Hepatocyte (in vitro differentiated cells): ENCODE data around the gene TNFSF8. TPM values are rescaled to one million over a fixed set of nuclear protein-coding genes. Genes with fewer than 3 reads are reported as not detected.

ENCODE experiments used
- DNase-seq: peaks from one replicate; pipeline ENCODE4 v3.0.0-alpha.2; 2016; ENCODE audit warnings: low spot score
- H2AFZ ChIP-seq: fragments of 200-600 bp; sonication (generic); 2 replicates; pipeline ENCODE4 v1.6.0; 2016; ENCODE audit warnings: antibody characterized with exemption, mild to moderate bottlenecking
- H3K27ac ChIP-seq: fragments of 200-600 bp; sonication (generic); 2 replicates; pipeline ENCODE4 v1.5.1; 2016; ENCODE audit warnings: mild to moderate bottlenecking
- H3K27me3 ChIP-seq: fragments of 200-600 bp; sonication (generic); 2 replicates; pipeline ENCODE4 v1.6.1; 2016
- H3K36me3 ChIP-seq: fragments of 200-600 bp; sonication (generic); replicated peaks from 2 replicates; pipeline ENCODE4 v1.5.1; 2016; ENCODE audit warnings: low read depth; ENCODE audit not compliant: insufficient read depth
- H3K4me1 ChIP-seq: fragments of 200-600 bp; sonication (generic); 2 replicates; pipeline ENCODE4 v1.5.1; 2016; ENCODE audit warnings: mild to moderate bottlenecking, moderate library complexity; ENCODE audit not compliant: insufficient read depth
- H3K4me2 ChIP-seq: fragments of 200-600 bp; sonication (generic); 2 replicates; pipeline ENCODE4 v1.6.0; 2016
- H3K4me3 ChIP-seq: fragments of 200-600 bp; sonication (generic); 2 replicates; pipeline ENCODE4 v1.5.1; 2016; ENCODE audit warnings: mild to moderate bottlenecking
- H3K79me2 ChIP-seq: fragments of 200-600 bp; sonication (generic); 2 replicates; pipeline ENCODE4 v1.6.0; 2017; ENCODE audit warnings: mild to moderate bottlenecking
- H3K9me2 ChIP-seq: fragments of 200-600 bp; sonication (generic); replicated peaks from 2 replicates; pipeline ENCODE4 v1.6.0; 2017; ENCODE audit warnings: mild to moderate bottlenecking; ENCODE audit not compliant: insufficient read depth
- H3K9me3 ChIP-seq: fragments of 200-600 bp; sonication (generic); 2 replicates; pipeline ENCODE4 v1.5.1; 2016; ENCODE audit warnings: low read depth, mild to moderate bottlenecking
- H4K20me1 ChIP-seq: fragments of 200-600 bp; sonication (generic); 2 replicates; pipeline ENCODE4 v1.6.0; 2016; ENCODE audit warnings: mild to moderate bottlenecking; ENCODE audit not compliant: insufficient read depth, poor library complexity, severe bottlenecking
- EZH2 ChIP-seq: fragments of 200-600 bp; sonication (generic); IDR thresholded peaks from 2 replicates; pipeline ENCODE4 v1.6.1; 2016; ENCODE audit warnings: antibody characterized with exemption, mild to moderate bottlenecking, borderline replicate concordance
- EZH2phosphoT487 ChIP-seq: fragments of 200-600 bp; sonication (generic); IDR thresholded peaks from one replicate; pipeline ENCODE4 v1.6.1; 2018; ENCODE audit warnings: antibody characterized with exemption, mild to moderate bottlenecking, low read depth, moderate library complexity; ENCODE audit not compliant: unreplicated experiment, severe bottlenecking
- WGBS: methylation state at CpG from one replicate; pipeline ENCODE4 v1.1.6; 2016; ENCODE audit warnings: low lambda C conversion rate; ENCODE audit errors: missing lambda C conversion rate; 5-methylcytosine and 5-hydroxymethylcytosine counted together
- polyA plus RNA-seq: library from polyadenylated mRNA; unstranded; fragments of >200 nt; fragmentation: Nextera tagmentation; extraction: Ambion mirVana; gene quantifications from 2 replicates; pipeline ENCODE4 v1.2.1, GENCODE V29; 2016
- total RNA-seq: library from RNA; depleted of rRNA; stranded (reverse); fragments of >200 nt; gene quantifications from 2 replicates; pipeline ENCODE4 v1.2.3, GENCODE V29; 2014
- TF ChIP-seq, protein P1 (sequence below): fragments of 200-600 bp; sonication (generic); IDR thresholded peaks from 2 replicates; pipeline ENCODE4 v1.5.1; 2016; ENCODE audit warnings: antibody characterized with exemption, mild to moderate bottlenecking; ENCODE audit not compliant: poor library complexity

Gene TNFSF8
- total and polyA plus RNA-seq, 2 experiments from 2014 or later, result not detected

DNA sequence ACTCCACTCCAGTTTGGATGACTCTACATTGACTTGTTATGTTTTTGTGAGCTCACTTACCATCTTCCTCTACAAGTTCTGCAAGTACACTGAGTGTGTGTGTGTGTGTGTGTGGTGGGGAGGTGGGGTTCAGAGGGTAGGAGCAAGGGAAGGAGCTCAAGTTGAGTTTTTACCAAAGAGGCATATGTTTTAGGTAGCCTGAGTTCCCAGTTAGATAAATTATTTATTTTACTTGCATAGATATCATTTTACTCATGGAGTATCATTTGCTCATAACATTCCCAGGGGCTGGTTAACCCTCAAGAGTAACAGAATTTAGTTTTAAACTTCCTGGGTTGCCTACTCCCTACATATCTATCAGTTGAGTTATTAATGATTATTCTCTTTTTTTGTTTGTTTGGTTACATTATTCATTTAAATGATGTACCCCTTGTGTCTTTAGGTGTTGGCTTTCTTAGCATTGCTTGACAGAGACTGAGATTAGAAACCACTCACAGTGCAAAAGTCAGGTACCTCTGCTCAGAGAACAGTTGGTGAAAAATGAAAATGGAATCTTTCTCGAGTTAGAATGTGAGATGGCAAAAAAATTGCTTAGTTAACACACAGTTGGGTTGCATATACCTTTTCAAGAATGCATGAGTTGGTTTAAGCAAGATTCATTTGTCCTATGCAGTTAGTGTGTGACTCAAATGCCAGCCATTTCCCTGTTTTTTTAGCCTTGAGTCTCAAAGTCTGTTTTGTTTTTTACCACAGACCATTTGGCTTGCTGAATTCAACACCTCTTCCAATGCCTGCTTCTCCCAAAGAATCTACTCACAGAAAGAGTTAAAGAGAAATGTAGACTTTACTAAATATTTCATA lies 29.2 kb downstream of the TNFSF8 start:
- no peaks in the 10 kb centered on the region for H3K4me1 ChIP-seq
- H3K27ac ChIP-seq, result no peak overlapping the region
- no peaks in the 10 kb centered on the region for H3K36me3 ChIP-seq
- no peaks in the 10 kb centered on the region for H3K27me3 ChIP-seq
- H4K20me1 ChIP-seq, result no peaks in the 10 kb centered on the region
- WGBS, result 88% methylated on average over 1 of the region's 1 CpG
- no peaks in the 10 kb centered on the region for H3K9me3 ChIP-seq
- TF ChIP-seq, protein P1, sequence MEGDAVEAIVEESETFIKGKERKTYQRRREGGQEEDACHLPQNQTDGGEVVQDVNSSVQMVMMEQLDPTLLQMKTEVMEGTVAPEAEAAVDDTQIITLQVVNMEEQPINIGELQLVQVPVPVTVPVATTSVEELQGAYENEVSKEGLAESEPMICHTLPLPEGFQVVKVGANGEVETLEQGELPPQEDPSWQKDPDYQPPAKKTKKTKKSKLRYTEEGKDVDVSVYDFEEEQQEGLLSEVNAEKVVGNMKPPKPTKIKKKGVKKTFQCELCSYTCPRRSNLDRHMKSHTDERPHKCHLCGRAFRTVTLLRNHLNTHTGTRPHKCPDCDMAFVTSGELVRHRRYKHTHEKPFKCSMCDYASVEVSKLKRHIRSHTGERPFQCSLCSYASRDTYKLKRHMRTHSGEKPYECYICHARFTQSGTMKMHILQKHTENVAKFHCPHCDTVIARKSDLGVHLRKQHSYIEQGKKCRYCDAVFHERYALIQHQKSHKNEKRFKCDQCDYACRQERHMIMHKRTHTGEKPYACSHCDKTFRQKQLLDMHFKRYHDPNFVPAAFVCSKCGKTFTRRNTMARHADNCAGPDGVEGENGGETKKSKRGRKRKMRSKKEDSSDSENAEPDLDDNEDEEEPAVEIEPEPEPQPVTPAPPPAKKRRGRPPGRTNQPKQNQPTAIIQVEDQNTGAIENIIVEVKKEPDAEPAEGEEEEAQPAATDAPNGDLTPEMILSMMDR, result no peak
- no peak for TF ChIP-seq EZH2phosphoT487
- TF ChIP-seq EZH2, result no peak
- no peak overlapping the region for H3K4me3 ChIP-seq
- no peaks in the 10 kb centered on the region for H3K79me2 ChIP-seq
- H3K4me2 ChIP-seq, result no peak overlapping the region
- no peak overlapping the region for H2AFZ ChIP-seq
- no peaks in the 10 kb centered on the region for H3K9me2 ChIP-seq
- no peak for DNase-seq

DNA sequence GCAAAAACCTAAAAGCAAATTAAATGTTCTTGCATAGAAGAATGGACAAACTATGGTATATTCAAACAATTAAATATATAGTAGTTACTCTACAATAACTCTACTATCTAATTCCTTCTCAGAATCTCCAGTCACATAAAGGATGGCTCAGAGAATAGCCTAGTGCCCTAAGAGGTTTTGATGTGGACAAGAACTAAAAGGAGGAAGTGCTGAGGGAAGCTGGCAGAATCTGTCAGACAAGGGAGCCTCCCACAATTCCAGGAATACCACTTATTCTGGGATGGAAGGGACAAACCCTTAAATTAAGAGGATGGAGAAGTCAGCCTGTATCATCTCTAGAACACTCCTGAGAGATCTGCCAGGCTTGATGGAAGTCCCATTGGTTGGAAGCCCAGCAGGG lies 30.4 kb downstream of the TNFSF8 start:
- H3K36me3 ChIP-seq, result no peaks in the 10 kb centered on the region
- H3K27ac ChIP-seq, result no peak overlapping the region
- no peaks in the 10 kb centered on the region for H3K9me2 ChIP-seq
- H3K9me3 ChIP-seq, result no peaks in the 10 kb centered on the region
- no peak for DNase-seq
- H3K79me2 ChIP-seq, result no peaks in the 10 kb centered on the region
- no peak overlapping the region for H2AFZ ChIP-seq
- no peaks in the 10 kb centered on the region for H3K27me3 ChIP-seq
- H3K4me3 ChIP-seq, result no peak overlapping the region
- H3K4me2 ChIP-seq, result no peak overlapping the region
- TF ChIP-seq EZH2 (no peak), EZH2phosphoT487 (no peak)
- TF ChIP-seq, protein P1, result no peak
- peaks cover 6% of the 10 kb centered on the region for H3K4me1 ChIP-seq
- no peaks in the 10 kb centered on the region for H4K20me1 ChIP-seq

DNA sequence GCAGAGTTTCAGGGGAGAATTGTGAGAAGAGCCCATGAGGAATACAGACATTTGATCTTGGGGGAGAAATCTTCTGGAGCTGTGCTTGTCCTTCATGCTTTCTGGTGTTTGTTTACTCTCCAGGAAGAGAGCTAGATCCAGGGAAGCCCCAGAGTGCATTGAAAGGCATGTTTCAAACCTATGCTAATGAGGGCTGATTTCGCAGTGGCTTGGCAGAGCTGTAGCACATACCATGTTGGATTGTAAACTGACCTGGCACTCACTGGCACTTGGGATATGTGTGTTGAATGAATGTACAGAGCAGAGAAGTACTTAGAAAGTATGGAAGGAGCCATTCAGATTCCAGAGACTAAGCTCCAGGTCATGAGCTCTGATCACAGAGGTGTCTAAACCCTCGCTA lies 30.9 kb downstream of the TNFSF8 start:
- no peaks in the 10 kb centered on the region for H4K20me1 ChIP-seq
- H3K79me2 ChIP-seq, result no peaks in the 10 kb centered on the region
- H2AFZ ChIP-seq, result no peak overlapping the region
- no peaks in the 10 kb centered on the region for H3K9me2 ChIP-seq
- H3K27ac ChIP-seq, result no peak overlapping the region
- H3K4me1 ChIP-seq, result peaks cover 9% of the 10 kb centered on the region
- no peak for DNase-seq
- TF ChIP-seq EZH2phosphoT487, result no peak
- no peak for TF ChIP-seq EZH2
- TF ChIP-seq, protein P1, result no peak
- no peaks in the 10 kb centered on the region for H3K36me3 ChIP-seq
- H3K9me3 ChIP-seq, result no peaks in the 10 kb centered on the region
- WGBS, result 76% methylated on average over 2 of the region's 2 CpGs
- H3K27me3 ChIP-seq, result no peaks in the 10 kb centered on the region
- no peak overlapping the region for H3K4me2 ChIP-seq
- H3K4me3 ChIP-seq, result no peak overlapping the region
